HFFc6 (cell line): Measurements from ENCODE around the gene SOBP. TPM values are rescaled to one million over a fixed set of nuclear protein-coding genes. Genes with fewer than 3 reads are reported as not detected.

Source experiments
- DNase-seq: peaks from one replicate; pipeline ENCODE4 v3.0.0-alpha.2; 2018
- H3K27ac Mint-ChIP-seq: 2 replicates; pipeline ENCODE4 v1.8.0; 2020; ENCODE audit warnings: mild to moderate bottlenecking, mixed read lengths
- H3K27me3 Mint-ChIP-seq: 2 replicates; pipeline ENCODE4 v1.8.0; 2021; ENCODE audit warnings: mild to moderate bottlenecking, moderate library complexity, mixed read lengths; ENCODE audit not compliant: insufficient read depth
- H3K36me3 Mint-ChIP-seq: 2 replicates; pipeline ENCODE4 v1.8.0; 2021; ENCODE audit warnings: low read depth, mixed read lengths
- H3K4me1 Mint-ChIP-seq: 2 replicates; pipeline ENCODE4 v1.8.0; 2020; ENCODE audit warnings: low read depth, mixed read lengths
- H3K4me3 Mint-ChIP-seq: 2 replicates; pipeline ENCODE4 v1.8.0; 2020; ENCODE audit warnings: mild to moderate bottlenecking, moderate library complexity, mixed read lengths
- H3K9me3 Mint-ChIP-seq: 2 replicates; pipeline ENCODE4 v1.8.0; 2020; ENCODE audit warnings: mild to moderate bottlenecking, mixed read lengths
- total RNA-seq, 6 experiments: library from RNA; stranded (reverse); fragmentation: NEBNext Ultra II Directional; extraction: Animal tissue kit (Norgen Biotek cat#: 25700); gene quantifications; 2 replicates in 1 of 6; 3 replicates in 5 of 6; pipeline ENCODE4 v1.2.3, GENCODE V29; 2021
- TF ChIP-seq, protein P1 (sequence below): fragments of 200-600 bp; sonication (generic); IDR thresholded peaks from 2 replicates; pipeline ENCODE4 v1.5.0; 2021; ENCODE audit warnings: antibody characterized with exemption, mild to moderate bottlenecking

The SOBP gene
- total RNA-seq, 6 experiments from 2014 or later: 0.09 to 0.50 (median 0.15) TPM; not detected in 1

DNA sequence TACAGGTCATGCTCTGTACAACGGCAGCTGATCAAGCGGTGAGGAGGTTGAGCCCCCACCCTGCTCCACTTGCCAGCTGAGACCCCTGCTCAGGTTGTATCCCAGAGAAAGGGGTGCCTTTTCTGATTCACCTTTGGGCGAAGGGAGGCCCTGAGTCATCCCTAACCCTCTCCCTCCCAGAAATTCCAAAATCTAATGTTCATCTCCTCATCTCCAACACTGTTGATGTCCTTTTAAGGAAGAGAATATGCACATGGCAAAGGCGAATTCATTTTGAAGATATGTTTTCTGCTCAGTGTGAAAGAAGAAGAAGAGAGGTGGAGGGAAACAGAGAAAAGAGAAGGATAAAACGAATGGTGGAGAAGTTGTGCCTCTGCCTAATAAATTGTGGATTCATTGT is 213.7 kb downstream of the SOBP start:
- DNase-seq: no peak
- H3K4me1 Mint-ChIP-seq: peaks cover 21% of the 10 kb centered on the region
- H3K4me3 Mint-ChIP-seq: no peak overlapping the region
- H3K36me3 Mint-ChIP-seq: no peaks in the 10 kb centered on the region
- TF ChIP-seq, protein P1, sequence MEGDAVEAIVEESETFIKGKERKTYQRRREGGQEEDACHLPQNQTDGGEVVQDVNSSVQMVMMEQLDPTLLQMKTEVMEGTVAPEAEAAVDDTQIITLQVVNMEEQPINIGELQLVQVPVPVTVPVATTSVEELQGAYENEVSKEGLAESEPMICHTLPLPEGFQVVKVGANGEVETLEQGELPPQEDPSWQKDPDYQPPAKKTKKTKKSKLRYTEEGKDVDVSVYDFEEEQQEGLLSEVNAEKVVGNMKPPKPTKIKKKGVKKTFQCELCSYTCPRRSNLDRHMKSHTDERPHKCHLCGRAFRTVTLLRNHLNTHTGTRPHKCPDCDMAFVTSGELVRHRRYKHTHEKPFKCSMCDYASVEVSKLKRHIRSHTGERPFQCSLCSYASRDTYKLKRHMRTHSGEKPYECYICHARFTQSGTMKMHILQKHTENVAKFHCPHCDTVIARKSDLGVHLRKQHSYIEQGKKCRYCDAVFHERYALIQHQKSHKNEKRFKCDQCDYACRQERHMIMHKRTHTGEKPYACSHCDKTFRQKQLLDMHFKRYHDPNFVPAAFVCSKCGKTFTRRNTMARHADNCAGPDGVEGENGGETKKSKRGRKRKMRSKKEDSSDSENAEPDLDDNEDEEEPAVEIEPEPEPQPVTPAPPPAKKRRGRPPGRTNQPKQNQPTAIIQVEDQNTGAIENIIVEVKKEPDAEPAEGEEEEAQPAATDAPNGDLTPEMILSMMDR: no peak
- peaks cover 9% of the 10 kb centered on the region for H3K27me3 Mint-ChIP-seq
- no peak overlapping the region for H3K27ac Mint-ChIP-seq
- no peaks in the 10 kb centered on the region for H3K9me3 Mint-ChIP-seq

DNA sequence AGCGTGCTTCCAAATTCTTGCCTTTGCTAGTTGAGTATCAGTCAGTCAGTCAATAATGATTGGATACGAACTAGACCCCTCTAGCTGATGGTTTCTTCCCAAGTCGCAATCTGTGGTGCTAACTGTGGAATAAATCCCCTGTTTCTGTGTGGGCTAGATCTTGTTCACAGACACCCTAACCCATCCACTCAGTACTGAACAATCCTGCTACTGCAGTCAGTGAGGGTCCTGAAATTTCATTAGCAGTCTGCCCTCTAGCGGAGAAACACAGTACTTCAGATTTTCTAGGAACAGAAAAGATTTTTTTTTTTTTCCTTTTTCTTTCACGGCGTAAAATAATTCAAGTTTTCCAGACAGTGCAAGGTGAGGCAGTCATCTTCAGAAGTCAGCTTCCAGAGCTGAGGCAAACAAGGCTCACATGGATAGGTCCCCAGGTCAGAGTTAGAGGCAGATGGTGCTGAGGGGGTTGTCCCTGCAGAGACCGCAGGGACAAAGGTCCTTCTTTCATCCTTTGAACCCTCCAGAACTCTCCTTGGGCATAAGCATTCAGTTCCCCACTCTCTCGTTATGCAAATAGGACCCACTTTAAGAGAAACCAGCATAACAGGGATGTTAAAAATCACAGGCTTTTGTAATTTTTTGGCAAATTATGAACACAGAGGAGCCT is 214.6 kb downstream of the SOBP start:
- H3K4me3 Mint-ChIP-seq: peak overlapping the region; percentile 50; the same call in 1 of the 2 replicates
- H3K27me3 Mint-ChIP-seq: peaks cover 9% of the 10 kb centered on the region
- H3K4me1 Mint-ChIP-seq: peaks cover 19% of the 10 kb centered on the region
- DNase-seq: peak; percentile 23
- H3K9me3 Mint-ChIP-seq: no peaks in the 10 kb centered on the region
- TF ChIP-seq, protein P1: peak; percentile 96
- H3K36me3 Mint-ChIP-seq: no peaks in the 10 kb centered on the region
- no peak overlapping the region for H3K27ac Mint-ChIP-seq

DNA sequence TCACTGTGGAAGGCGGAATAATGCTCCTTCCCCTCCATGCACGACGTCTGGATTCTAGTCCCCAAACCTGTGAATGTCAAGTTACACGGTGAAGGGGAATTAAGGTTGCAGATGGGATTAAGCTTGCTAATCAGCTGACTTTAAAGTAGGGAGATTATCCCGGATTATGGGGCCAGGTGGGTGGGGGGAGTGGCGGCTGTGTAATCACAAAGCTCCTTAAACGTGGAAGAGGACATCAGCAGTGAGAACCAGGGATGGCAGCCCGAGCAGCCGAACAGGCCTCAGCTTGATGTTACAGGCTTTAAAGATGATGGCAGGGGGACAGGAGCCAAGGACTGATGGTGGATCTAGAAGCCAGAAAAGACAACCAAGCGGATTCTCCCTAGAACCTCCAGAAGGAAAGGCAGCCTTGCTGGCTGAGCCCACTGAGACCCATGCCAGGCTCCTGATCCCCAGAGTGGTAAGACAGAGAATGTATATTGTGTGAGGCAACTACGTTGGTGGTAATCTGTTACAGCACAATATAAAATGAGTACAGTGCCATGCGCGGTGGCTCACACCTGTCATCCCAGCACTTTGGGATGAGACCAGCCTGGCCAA is 216.7 kb downstream of the SOBP start:
- Mint-ChIP-seq H3K4me1 (peaks cover 21% of the 10 kb centered on the region), H3K9me3 (no peaks in the 10 kb centered on the region), H3K4me3 (no peak overlapping the region), H3K27me3 (peaks cover 8% of the 10 kb centered on the region), H3K36me3 (no peaks in the 10 kb centered on the region), H3K27ac (no peak overlapping the region)
- TF ChIP-seq, protein P1: no peak
- no peak for DNase-seq

DNA sequence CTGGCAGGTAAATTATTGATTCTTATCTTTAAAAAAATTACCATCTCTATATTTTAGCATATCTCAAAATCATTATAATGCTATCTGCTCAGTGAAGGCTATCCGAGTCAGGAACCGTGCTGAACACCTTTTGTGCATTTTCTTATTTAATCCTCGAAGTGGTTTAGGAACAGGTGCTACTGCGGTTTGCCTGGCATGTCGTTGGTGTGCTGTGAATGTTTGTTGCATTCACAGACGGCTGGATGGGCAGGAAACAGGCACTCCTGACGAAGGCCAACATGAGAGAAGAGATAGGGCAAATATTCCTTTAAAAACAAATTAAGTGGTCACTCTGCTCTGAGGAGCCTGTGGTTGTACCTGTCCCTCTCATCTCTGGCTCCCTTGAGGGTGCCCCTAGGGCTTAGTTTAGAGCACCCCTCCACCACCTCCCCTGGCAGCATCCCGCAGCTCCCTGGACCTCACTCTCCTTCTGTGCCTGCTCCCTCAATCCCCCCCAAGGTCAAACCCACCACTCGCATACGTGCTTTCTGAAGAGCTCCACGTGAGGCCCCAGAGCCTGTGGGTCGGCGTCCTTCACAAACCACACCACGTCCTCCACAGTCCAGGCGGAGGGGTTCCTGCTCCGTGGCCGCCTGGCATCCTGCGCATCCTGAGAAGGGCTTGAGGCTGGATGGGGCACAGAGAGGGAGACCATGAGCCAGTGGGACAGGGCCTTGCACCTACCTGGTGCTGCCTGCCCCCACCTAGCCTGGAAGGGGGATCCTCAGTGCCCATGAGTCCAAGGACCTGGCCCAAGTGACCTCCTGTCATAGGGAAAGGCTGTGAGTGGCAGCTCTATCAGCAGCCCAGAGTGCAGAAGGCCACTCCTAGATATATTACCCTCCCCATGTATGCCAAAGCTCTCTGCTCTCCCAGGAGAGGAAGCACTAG is 217.7 kb downstream of the SOBP start:
- Mint-ChIP-seq H3K36me3 (no peaks in the 10 kb centered on the region), H3K27me3 (peaks cover 13% of the 10 kb centered on the region), H3K9me3 (no peaks in the 10 kb centered on the region), H3K27ac (no peak overlapping the region), H3K4me3 (no peak overlapping the region), H3K4me1 (peaks cover 31% of the 10 kb centered on the region)
- no peak for DNase-seq
- TF ChIP-seq, protein P1: no peak

DNA sequence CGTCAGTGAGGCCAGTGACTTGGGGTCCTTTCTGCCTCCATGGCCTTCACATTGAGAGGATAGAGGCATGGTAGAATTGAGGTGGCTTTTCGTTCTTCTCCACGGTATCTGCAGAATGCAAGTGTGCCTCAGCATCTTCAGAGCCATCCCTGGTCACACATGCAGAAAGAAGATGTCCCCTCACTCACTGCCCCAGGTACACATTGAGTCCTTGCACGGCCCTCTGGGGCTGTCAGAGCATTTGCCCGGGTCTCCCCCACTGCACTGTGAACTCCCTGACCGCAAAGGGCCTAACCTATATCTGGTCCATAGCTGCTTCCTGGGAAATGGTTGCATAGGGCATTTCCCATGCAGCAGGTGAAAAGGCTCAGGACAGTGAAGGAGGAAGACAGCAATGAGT is 218.5 kb downstream of the SOBP start:
- DNase-seq: no peak
- Mint-ChIP-seq H3K4me3 (no peak overlapping the region), H3K36me3 (no peaks in the 10 kb centered on the region), H3K4me1 (peaks cover 33% of the 10 kb centered on the region), H3K27ac (no peak overlapping the region), H3K9me3 (no peaks in the 10 kb centered on the region), H3K27me3 (peaks cover 17% of the 10 kb centered on the region)
- TF ChIP-seq, protein P1: no peak
